ENCODE measurements around the gene FRMD4B.
"Not testable (repeated sequence)": the region's sequence is repeated elsewhere in the genome, so short reads cannot be mapped to it uniquely, and the experiment has no call there.

Gene FRMD4B

GRCh38 chr3:69322512-69322911 lies 63.4 kb downstream of the FRMD4B start:
- DNase-seq (ENCODE audit: low read depth in 2 of 2), result not testable (repeated sequence)

GRCh38 chr3:69322158-69322509 lies 63.8 kb downstream of the FRMD4B start:
- DNase-seq (ENCODE audit: low read depth in 2 of 2), result no peak

GRCh38 chr3:69321301-69322157 lies 64.4 kb downstream of the FRMD4B start:
- DNase-seq (ENCODE audit: low read depth in 2 of 2), result no peak

GRCh38 chr3:69320871-69321271 lies 65.0 kb downstream of the FRMD4B start:
- no peak for DNase-seq (ENCODE audit: low read depth in 2 of 2)

- DNase-seq (ENCODE audit: low read depth in 2 of 2), result no peak
Measured at GRCh38 chr3:69319652-69320051, 66.2 kb downstream of the FRMD4B start.

- DNase-seq (ENCODE audit: low read depth in 2 of 2), result no peak
Measured at GRCh38 chr3:69318410-69318809, 67.5 kb downstream of the FRMD4B start.

- DNase-seq (ENCODE audit: low read depth in 2 of 2), result no peak
Measured at GRCh38 chr3:69313251-69313650, 72.6 kb downstream of the FRMD4B start.

- DNase-seq (ENCODE audit: low read depth in 2 of 2), result no peak
Measured at GRCh38 chr3:69309814-69310213, 76.1 kb downstream of the FRMD4B start.

GRCh38 chr3:69306239-69307185 lies 79.4 kb downstream of the FRMD4B start:
- peak; percentile 28 to 39 for DNase-seq (ENCODE audit: low read depth in 2 of 2)

- DNase-seq (ENCODE audit: low read depth in 2 of 2), result no peak
Measured at GRCh38 chr3:69305011-69305410, 80.9 kb downstream of the FRMD4B start.

GRCh38 chr3:69304396-69304795 lies 81.5 kb downstream of the FRMD4B start:
- DNase-seq (ENCODE audit: low read depth in 2 of 2), result no peak

GRCh38 chr3:69300296-69300695 lies 85.6 kb downstream of the FRMD4B start:
- no peak for DNase-seq (ENCODE audit: low read depth in 2 of 2)

GRCh38 chr3:69299344-69299743 lies 86.5 kb downstream of the FRMD4B start:
- DNase-seq (ENCODE audit: low read depth in 2 of 2), result no peak

GRCh38 chr3:69297501-69297900 lies 88.4 kb downstream of the FRMD4B start:
- DNase-seq (ENCODE audit: low read depth in 2 of 2), result no peak

- no peak for DNase-seq (ENCODE audit: low read depth in 2 of 2)
Measured at GRCh38 chr3:69296995-69297394, 88.9 kb downstream of the FRMD4B start.

GRCh38 chr3:69294014-69294766 lies 91.7 kb downstream of the FRMD4B start:
- no peak for DNase-seq (ENCODE audit: low read depth in 2 of 2)

GRCh38 chr3:69292959-69293574 lies 92.8 kb downstream of the FRMD4B start:
- DNase-seq (ENCODE audit: low read depth in 2 of 2), result no peak

GRCh38 chr3:69292185-69292584 lies 93.7 kb downstream of the FRMD4B start:
- DNase-seq (ENCODE audit: low read depth in 2 of 2), result no peak

- DNase-seq (ENCODE audit: low read depth in 2 of 2), result no peak
Measured at GRCh38 chr3:69290430-69290829, 95.5 kb downstream of the FRMD4B start.

GRCh38 chr3:69290006-69290405 lies 95.9 kb downstream of the FRMD4B start:
- DNase-seq (ENCODE audit: low read depth in 2 of 2), result no peak

GRCh38 chr3:69288161-69288895 lies 97.6 kb downstream of the FRMD4B start:
- DNase-seq (ENCODE audit: low read depth in 2 of 2), result no peak
